NCI-H2029 treated with DMSO at 0.1 percent for 48 hours (cell line): ENCODE measurements around the gene VGF.
"Not testable (repeated sequence)": the region's sequence is repeated elsewhere in the genome, so short reads cannot be mapped to it uniquely, and the experiment has no call there.

Experiments
- DNase-seq: peaks from one replicate; lab custom pipeline; 2025; lab: John Stamatoyannopoulos, UW

The VGF gene

GRCh38 chr7:101165075-101165957 lies at the start of gene VGF:
TSS of gene VGF (minus strand) at chr7:101165569. CDS start at chr7:101164843, 726 bp downstream.
- peak; percentile 68 for DNase-seq

GRCh38 chr7:101212014-101212413 lies 46.6 kb upstream of the VGF start:
- no peak for DNase-seq

- DNase-seq, result no peak
These were observed 46.1 kb upstream of the VGF start for GRCh38 chr7:101211501-101211900.

GRCh38 chr7:101210143-101210542 lies 44.8 kb upstream of the VGF start:
- no peak for DNase-seq

- no peak for DNase-seq
These were observed 43.4 kb upstream of the VGF start for GRCh38 chr7:101208794-101209193.

- no peak for DNase-seq
These were observed 42.1 kb upstream of the VGF start for GRCh38 chr7:101207459-101207858.

- DNase-seq, result no peak
These were observed 41.3 kb upstream of the VGF start for GRCh38 chr7:101206665-101207042.

GRCh38 chr7:101205901-101206664 lies 40.7 kb upstream of the VGF start:
- DNase-seq, result no peak

- not testable (repeated sequence) for DNase-seq
These were observed 38.7 kb upstream of the VGF start for GRCh38 chr7:101203740-101204738.

GRCh38 chr7:101202603-101202918 lies 37.2 kb upstream of the VGF start:
- no peak for DNase-seq

- DNase-seq, result no peak
These were observed 36.6 kb upstream of the VGF start for GRCh38 chr7:101201695-101202602.

GRCh38 chr7:101200862-101201599 lies 35.7 kb upstream of the VGF start, which contains the start of gene MOGAT3:
TSS of gene MOGAT3 (minus strand) at chr7:101201036. CDS start at chr7:101200854, 182 bp downstream.
- no peak for DNase-seq

- DNase-seq, result no peak
These were observed 35.1 kb upstream of the VGF start for GRCh38 chr7:101200504-101200861.

- DNase-seq, result not testable (repeated sequence)
These were observed 34.2 kb upstream of the VGF start for GRCh38 chr7:101199522-101199921.

GRCh38 chr7:101198476-101198875 lies 33.1 kb upstream of the VGF start:
- no peak for DNase-seq

- no peak for DNase-seq
These were observed 32.6 kb upstream of the VGF start for GRCh38 chr7:101197991-101198390.

GRCh38 chr7:101195884-101196283 lies 30.5 kb upstream of the VGF start:
- DNase-seq, result no peak

GRCh38 chr7:101189109-101189508 lies 23.7 kb upstream of the VGF start:
- no peak for DNase-seq

- DNase-seq, result no peak
These were observed 21.6 kb upstream of the VGF start for GRCh38 chr7:101186844-101187428.

- no peak for DNase-seq
These were observed 20.8 kb upstream of the VGF start for GRCh38 chr7:101186194-101186593.
